ENCODE data around the gene PYGM. TPM values are rescaled to one million over a fixed set of nuclear protein-coding genes. Genes with fewer than 3 reads are reported as not detected.

The PYGM gene
- total RNA-seq, 1 experiment from 2014 or later, result 1.7 TPM

GRCh38 chr11:64788321-64789215 lies 28.8 kb upstream of the PYGM start:
- Histone ChIP-seq H3K4me3 (replicated peaks in 1 of 2; ENCODE audit: low read depth in 1 of 2, low read length in 2 of 2) (no peak overlapping the region), H3K9me2 (ENCODE audit: insufficient read depth) (no peaks in the 10 kb centered on the region), H3K27me3 (ENCODE audit: insufficient read depth, low read length) (no peaks in the 10 kb centered on the region), H2AFZ (ENCODE audit: low read depth, low read length, poor library complexity, severe bottlenecking) (no peak overlapping the region), H3K27ac (ENCODE audit: low read depth, low read length) (no peak overlapping the region), H3K9me3 (ENCODE audit: control insufficient read depth in 1 of 2, insufficient read depth in 1 of 2, low read depth in 1 of 2, low read length in 2 of 2) (no peaks in the 10 kb centered on the region), H3K36me3 (ENCODE audit: control insufficient read depth in 1 of 2, insufficient read depth in 2 of 2, low read length in 2 of 2) (no peaks in the 10 kb centered on the region; a peak in 1 of 4 replicates), H4K20me1 (ENCODE audit: insufficient read depth) (no peaks in the 10 kb centered on the region), H3K4me2 (ENCODE audit: low read length) (no peak overlapping the region), H3K9ac (ENCODE audit: low read length) (no peak overlapping the region), H3K79me2 (ENCODE audit: insufficient read depth, low read length) (no peaks in the 10 kb centered on the region), H3K4me1 (ENCODE audit: control insufficient read depth in 1 of 2, insufficient read depth in 2 of 2, low read length in 2 of 2) (peaks cover 2 to 4% of the 10 kb centered on the region in 2 experiments; a peak in 2 of 4 replicates)
- RAD21 ChIA-PET (ENCODE audit: low non-redundant PET in 1 of 2, low total read pairs in 2 of 2, uncharacterized antibody in 2 of 2, unreplicated experiment in 2 of 2), result no interaction called here
- ATAC-seq (no peak), DNase-seq (ENCODE audit: low read depth, low spot score) (no peak)
- CTCF ChIA-PET, result interaction anchor here (0.6 to 1.6 kb wide), 10 partner anchors 10 to 339 kb away, joined by 3 to 13 read pairs (median 4); partner anchors contain the start of genes BATF2, CDC42BPG and SF1
- BruUV-seq (replicated peaks), result no TSS peak
- intact Hi-C loops (cut with micrococcal nuclease), result loop anchor here (5.0 kb wide), 3 partner anchors 54 to 329 kb away; partner anchors contain the start of genes CDC42BPG and ZNHIT2
- POLR2A ChIA-PET, result interaction anchor here (2.0 kb wide), 1 partner anchor 10 kb away, joined by 9 read pairs; the partner anchor contains the start of gene SF1
- TF ChIP-seq ZBTB33 (IDR thresholded peaks at IDR 0.05; ENCODE audit: extremely low read depth, insufficient replicate concordance, low read length), result no peak
- TF ChIP-seq SP1 (IDR thresholded peaks at IDR 0.05; ENCODE audit: low read depth), result no peak
- no peak for TF ChIP-seq RAD21 (IDR thresholded peaks at IDR 0.05; ENCODE audit: low read depth)
- no peak for TF ChIP-seq JUND (IDR thresholded peaks at IDR 0.05)
- TF ChIP-seq ZNF274 (IDR thresholded peaks at IDR 0.05; ENCODE audit: low read depth, low read length), result no peak
- no peak for TF ChIP-seq ZFX (IDR thresholded peaks at IDR 0.05)
- no peak for TF ChIP-seq SRF (IDR thresholded peaks at IDR 0.05; ENCODE audit: low read depth)
- no peak for TF ChIP-seq ELF1 (IDR thresholded peaks at IDR 0.05; ENCODE audit: borderline replicate concordance, low read depth)
- no peak for TF ChIP-seq YY1 (IDR thresholded peaks at IDR 0.05; ENCODE audit: extremely low read depth, insufficient replicate concordance, low read depth, low read length)
- TF ChIP-seq EZH2 (IDR thresholded peaks at IDR 0.05), result no peak
- TF ChIP-seq POLR2A (IDR thresholded peaks at IDR 0.05; ENCODE audit: borderline replicate concordance, extremely low read depth, insufficient read depth, insufficient read length), result no peak
- no peak for TF ChIP-seq POLR2AphosphoS5 (IDR thresholded peaks at IDR 0.05; ENCODE audit: low read depth, low read length)
- no peak for TF ChIP-seq CTCF (IDR thresholded peaks at IDR 0.05 in 2 of 3, conservative IDR thresholded peaks at IDR 0.05 in 1 of 3; ENCODE audit: borderline replicate concordance in 1 of 3, insufficient read depth in 1 of 3, low read depth in 2 of 3, low read length in 2 of 3)
- no peak for TF ChIP-seq EGR1 (IDR thresholded peaks at IDR 0.05; ENCODE audit: low read depth)
- no peak for TF ChIP-seq ATF3 (IDR thresholded peaks at IDR 0.05)
- no peak for TF ChIP-seq EZH2phosphoT487 (IDR thresholded peaks at IDR 0.05; ENCODE audit: borderline replicate concordance)
- TF ChIP-seq, protein P1, sequence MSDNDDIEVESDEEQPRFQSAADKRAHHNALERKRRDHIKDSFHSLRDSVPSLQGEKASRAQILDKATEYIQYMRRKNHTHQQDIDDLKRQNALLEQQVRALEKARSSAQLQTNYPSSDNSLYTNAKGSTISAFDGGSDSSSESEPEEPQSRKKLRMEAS (IDR thresholded peaks at IDR 0.05), result no peak
- TF ChIP-seq CBX3 (IDR thresholded peaks at IDR 0.05; ENCODE audit: low read depth), result no peak

All from HCT116 (cell line).